ENCODE measurements around the gene SNX30.
A peak's percentile ranks its signal among the peaks of the same experiment; 100 is the strongest.

The SNX30 gene

DNA sequence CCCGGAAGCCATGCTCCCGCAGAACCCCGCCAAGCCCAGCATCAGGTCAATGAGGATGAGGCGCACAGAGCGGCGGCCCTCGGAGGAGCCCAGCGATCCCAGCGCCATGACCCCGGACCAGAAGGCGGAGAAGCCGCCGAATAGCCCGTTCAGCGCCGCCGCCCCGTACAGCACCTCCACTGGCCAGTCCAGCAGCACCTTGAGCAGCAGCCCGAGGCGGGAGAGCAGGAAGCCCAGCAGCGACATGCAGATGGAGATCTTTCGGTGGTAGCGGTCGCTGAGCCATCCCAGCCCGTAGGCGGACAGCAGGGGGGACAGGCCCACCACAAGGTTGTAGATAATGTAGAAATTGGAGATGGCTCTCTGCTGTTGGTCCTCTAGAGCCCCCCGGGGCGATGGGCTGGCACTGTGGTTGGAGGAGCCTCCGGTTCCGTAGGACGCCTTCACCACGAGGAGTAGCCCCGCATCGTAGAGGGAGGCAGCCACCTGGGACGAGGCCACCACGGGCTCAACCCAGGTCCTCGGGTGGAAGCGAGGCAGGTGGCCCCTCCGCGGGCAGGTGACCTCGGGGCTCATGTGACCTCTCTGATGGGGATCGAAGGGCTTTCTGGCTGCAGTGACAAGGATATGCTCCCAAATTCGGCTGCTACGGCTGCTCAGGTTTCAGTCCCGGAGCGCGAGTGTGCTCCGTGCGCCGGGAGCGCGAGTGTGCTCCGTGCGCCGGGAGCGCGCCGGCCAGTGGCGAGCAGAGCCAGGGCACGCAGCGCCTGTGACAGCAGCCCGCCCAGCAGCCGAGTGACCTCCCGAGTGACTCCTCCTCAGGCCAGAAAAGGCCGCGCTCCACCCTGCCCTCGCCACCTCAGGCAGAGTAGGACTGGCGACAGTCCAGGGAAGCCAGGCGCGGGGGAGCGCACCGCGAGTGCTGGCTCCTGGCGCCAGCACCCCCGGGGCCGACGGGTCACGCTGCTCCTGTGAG lies 139.8 kb downstream of the SNX30 start, which contains the start of gene SLC46A2:
Gene SLC46A2, minus strand, starts transcription at position 771 of the 976 bp plus-strand sequence. Its CDS starts 195 bp downstream, at position 576.
- H3K4me3 ChIP-seq (replicated peaks in 1 of 2; ENCODE audit: low read depth in 2 of 2, low read length in 2 of 2): peak within 1 kb of the TSS; percentile 36 to 46
- peak in 1 of 2 donors; percentile 9 for DNase-seq (ENCODE audit: low read depth in 2 of 2)
- TF ChIP-seq, protein P1, sequence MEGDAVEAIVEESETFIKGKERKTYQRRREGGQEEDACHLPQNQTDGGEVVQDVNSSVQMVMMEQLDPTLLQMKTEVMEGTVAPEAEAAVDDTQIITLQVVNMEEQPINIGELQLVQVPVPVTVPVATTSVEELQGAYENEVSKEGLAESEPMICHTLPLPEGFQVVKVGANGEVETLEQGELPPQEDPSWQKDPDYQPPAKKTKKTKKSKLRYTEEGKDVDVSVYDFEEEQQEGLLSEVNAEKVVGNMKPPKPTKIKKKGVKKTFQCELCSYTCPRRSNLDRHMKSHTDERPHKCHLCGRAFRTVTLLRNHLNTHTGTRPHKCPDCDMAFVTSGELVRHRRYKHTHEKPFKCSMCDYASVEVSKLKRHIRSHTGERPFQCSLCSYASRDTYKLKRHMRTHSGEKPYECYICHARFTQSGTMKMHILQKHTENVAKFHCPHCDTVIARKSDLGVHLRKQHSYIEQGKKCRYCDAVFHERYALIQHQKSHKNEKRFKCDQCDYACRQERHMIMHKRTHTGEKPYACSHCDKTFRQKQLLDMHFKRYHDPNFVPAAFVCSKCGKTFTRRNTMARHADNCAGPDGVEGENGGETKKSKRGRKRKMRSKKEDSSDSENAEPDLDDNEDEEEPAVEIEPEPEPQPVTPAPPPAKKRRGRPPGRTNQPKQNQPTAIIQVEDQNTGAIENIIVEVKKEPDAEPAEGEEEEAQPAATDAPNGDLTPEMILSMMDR (IDR thresholded peaks at IDR 0.05; ENCODE audit: low read depth, low read length): no peak

DNA sequence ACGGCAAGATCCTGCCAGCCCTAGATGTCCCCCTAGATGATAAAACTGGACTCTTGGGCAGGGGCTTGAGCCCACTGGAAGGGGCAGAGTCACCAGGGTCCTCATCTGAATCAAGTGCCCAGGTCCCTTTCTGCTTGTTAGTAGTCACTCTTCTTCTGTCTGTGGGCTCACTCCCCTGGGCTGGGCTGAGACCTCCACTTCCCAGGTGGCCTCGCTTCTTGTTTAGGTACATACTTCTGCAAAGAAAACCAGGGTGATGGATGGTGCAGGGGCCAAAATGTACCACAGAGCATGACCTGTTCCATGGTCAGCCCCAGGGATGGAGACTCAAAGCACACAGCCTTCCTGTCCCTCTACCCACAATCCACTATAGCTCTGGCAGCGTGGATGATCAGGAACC lies 141.0 kb downstream of the SNX30 start:
- H3K4me3 ChIP-seq (replicated peaks in 1 of 2; ENCODE audit: low read depth in 2 of 2, low read length in 2 of 2): no peak overlapping the region
- no peak for DNase-seq (ENCODE audit: low read depth in 2 of 2)
- TF ChIP-seq, protein P1 (IDR thresholded peaks at IDR 0.05; ENCODE audit: low read depth, low read length): no peak

DNA sequence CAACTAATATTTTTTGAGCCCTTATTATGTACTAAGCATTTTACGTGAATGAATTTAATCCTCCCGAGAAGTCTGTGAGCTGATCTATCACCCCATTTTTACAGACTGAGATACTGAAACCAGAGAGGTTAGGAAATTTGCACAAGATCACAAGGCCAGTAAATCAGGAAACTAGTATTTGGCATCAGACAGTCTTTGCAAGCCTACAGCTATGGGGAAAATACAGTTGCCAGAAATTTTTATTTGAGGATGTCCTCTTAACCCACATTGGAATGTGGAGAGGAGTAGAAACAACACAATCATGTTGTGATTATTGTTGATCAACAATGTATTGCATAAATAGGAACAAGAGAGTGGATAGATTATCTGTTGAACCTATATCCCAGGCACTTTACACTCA lies 142.4 kb downstream of the SNX30 start:
- TF ChIP-seq, protein P1 (IDR thresholded peaks at IDR 0.05; ENCODE audit: low read depth, low read length): no peak
- peak in 1 of 2 donors; percentile 5 for DNase-seq (ENCODE audit: low read depth in 2 of 2)
- no peak overlapping the region for H3K4me3 ChIP-seq (replicated peaks in 1 of 2; ENCODE audit: low read depth in 2 of 2, low read length in 2 of 2)

DNA sequence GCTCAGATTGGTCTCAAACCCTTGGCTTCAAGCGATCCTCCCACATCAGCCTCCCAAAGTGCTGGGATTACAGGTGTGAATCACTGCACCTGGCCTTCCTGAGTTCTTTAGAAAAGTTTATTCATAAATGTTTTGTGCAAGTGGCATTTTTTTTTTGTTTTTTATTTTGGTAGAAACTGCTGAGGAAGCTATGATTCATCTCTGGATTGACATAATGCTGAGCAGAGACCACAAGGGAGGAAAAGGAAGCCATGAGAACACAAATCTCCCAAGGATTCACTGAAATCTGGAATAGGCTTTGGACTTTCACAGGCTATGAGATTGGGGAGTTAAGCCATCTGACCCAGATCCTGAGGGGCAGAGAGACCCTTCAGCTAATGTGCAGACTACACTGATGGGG lies 143.5 kb downstream of the SNX30 start:
- TF ChIP-seq, protein P1 (IDR thresholded peaks at IDR 0.05; ENCODE audit: low read depth, low read length): no peak
- peak; percentile 34 to 47 for DNase-seq (ENCODE audit: low read depth in 2 of 2)
- H3K4me3 ChIP-seq (replicated peaks in 1 of 2; ENCODE audit: low read depth in 2 of 2, low read length in 2 of 2): no peak overlapping the region

DNA sequence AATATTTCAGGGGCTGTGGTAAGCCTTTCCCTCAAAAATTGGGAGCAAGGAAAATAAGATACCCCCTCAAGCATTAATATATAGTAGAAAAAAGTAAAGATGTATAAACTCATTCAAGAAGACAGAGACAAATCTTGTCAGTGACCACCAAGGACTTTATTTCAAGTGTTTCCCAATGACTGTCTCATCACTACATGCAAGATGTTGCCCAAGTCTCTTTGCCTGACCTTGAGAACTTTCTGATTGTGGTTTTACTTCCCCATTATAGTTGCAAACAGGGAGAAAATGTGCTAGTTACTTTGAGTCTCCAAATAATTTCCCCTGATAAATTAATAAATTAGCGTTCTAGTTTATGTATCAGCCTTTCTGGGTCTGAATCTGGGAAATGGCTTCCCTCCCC lies 144.1 kb downstream of the SNX30 start:
- no peak overlapping the region for H3K4me3 ChIP-seq (replicated peaks in 1 of 2; ENCODE audit: low read depth in 2 of 2, low read length in 2 of 2)
- TF ChIP-seq, protein P1 (IDR thresholded peaks at IDR 0.05; ENCODE audit: low read depth, low read length): no peak
- DNase-seq (ENCODE audit: low read depth in 2 of 2): no peak

DNA sequence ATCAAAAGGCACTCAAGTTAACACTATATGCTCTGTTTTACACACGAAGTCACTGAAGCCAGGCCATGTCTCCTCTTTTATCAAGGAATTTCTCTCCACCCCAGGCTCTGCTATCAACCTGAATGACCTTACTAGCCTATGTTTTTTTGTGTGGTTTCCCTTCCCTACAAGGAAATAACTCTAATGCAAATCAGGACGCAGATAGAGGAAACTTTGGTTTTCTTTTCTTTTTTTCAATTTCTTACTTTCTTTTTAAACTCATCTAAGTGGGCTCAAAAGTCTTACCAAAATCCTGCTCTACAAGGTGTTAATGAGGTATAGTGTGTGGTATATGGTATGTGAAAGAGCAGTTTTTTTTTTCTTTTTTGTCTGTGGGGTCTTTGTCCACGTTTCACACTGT lies 145.6 kb downstream of the SNX30 start:
- no peak overlapping the region for H3K4me3 ChIP-seq (replicated peaks in 1 of 2; ENCODE audit: low read depth in 2 of 2, low read length in 2 of 2)
- DNase-seq (ENCODE audit: low read depth in 2 of 2): no peak
- TF ChIP-seq, protein P1 (IDR thresholded peaks at IDR 0.05; ENCODE audit: low read depth, low read length): no peak
